ENCODE data around the gene TACC2. TPM values are rescaled to one million over a fixed set of nuclear protein-coding genes. Genes with fewer than 3 reads are reported as not detected.
A peak's percentile ranks its signal among the peaks of the same experiment; 100 is the strongest.
"Not testable (repeated sequence)": the region's sequence is repeated elsewhere in the genome, so short reads cannot be mapped to it uniquely, and the experiment has no call there.

The TACC2 gene
- 341 TPM for total RNA-seq
- long read RNA-seq, partial matches to known transcripts: 35 of 49 reads
- long read RNA-seq, other reads (novel, unspliced or antisense): 13 of 49 reads

GRCh38 chr10:121988361-121989324, at the start of gene TACC2:
Gene TACC2, plus strand, starts transcription at chr10:121989163. Its CDS starts 32,819 bp downstream, at chr10:122021982.
- DNase-seq (ENCODE audit: missing footprints) (no peak), ATAC-seq (no peak)
- intact Hi-C loops (cut with DNase I): no loop called here

DNA sequence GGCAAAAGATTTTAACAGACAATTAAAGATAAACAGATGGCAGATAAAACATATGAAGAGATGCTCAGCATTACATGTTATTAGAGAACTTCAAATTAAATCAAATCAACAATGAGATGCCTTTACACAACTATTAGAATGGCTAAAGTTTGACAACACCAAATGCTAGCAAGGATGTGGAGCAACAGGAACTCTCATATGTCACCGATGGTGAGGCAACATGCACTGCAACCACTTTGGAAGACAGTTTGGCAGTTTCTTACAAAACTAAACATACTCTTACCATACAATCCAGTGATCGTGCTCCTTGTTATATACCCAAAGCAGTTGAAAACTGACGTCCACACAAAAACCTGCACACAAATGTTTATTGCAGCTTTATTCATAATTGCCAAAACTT, 47.4 kb upstream of the TACC2 start:
- ATAC-seq (no peak), DNase-seq (ENCODE audit: missing footprints) (no peak)
- intact Hi-C loops (cut with DNase I): no loop called here

DNA sequence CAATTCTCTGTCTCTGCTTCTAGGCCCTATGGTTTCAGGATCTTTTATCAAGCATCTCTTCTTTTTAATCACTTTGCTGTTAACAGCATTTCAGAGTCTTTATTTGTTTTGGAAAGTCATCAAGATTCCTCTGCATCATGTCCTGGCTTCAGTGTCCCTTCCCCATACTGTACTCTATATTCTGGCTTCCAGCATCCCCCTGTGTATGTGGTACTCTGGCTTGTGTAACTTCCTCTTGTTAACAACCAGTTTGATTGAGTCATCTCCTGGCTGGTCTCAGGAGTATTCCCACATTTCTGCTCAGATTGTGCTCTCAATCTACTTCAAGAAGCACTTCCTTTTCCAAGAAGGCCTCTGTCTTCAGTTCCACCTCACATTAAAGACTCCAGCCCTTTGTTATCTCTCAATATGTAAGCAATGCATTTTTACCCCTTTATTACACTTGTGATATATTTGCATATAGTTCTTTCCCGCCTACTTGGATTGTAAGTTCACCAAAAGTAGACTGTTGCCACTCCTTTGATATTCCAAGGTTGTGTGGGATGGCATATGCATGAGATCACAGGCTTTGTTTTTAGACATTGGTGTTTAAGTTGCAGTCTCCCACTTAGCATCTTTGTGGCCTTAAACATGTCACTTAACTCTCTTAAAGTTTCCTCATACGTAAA, 46.1 kb upstream of the TACC2 start:
- intact Hi-C loops (cut with DNase I): no loop called here
- ATAC-seq: peak; percentile 85
- DNase-seq (ENCODE audit: missing footprints): no peak

- ATAC-seq (no peak), DNase-seq (ENCODE audit: missing footprints) (no peak)
- intact Hi-C loops (cut with DNase I): no loop called here
Observed at GRCh38 chr10:121947343-121948330, 41.3 kb upstream of the TACC2 start.

DNA sequence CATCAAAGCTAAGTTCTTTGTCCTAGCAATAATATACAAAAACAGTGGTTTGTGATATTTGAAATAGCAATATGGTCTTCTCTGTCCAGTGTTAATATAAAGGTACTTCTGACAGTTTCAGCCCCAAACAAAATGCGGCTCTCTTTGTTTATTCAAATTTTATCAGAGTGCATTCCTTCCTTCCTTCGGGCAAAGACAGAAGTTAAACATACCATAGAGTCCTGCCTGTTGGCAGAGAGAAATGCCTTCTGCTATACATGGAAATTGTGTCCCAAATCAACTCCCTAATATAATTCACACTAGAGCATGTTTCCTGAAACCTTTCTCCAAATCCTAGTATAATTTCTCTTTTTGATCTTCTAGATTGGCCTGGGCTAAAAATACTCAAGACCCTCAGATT, 39.9 kb upstream of the TACC2 start:
- ATAC-seq: no peak
- intact Hi-C loops (cut with DNase I): no loop called here
- no peak for DNase-seq (ENCODE audit: missing footprints)

DNA sequence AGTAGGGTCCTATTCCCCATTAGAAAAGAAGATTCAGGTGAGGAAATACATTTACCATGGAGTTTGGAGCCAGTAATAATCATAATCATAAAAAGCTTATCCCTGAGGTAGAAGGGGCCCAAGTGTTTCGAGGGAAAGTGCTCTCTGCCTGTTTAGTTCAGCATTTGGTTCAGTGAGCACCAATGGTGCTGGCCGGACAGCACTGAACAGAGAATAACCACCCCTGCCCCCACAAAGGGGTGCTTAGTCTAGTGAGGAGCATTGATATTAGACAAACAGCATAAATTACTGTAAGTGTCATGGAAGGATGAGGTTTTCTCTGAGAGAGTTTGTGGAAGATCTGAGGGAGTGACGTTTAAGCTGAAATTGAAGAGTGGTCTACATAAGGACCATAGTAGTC, 39.5 kb upstream of the TACC2 start:
- DNase-seq (ENCODE audit: missing footprints): no peak
- ATAC-seq: no peak
- intact Hi-C loops (cut with DNase I): no loop called here

- DNase-seq (ENCODE audit: missing footprints) (no peak), ATAC-seq (no peak)
- intact Hi-C loops (cut with DNase I): no loop called here
Observed at GRCh38 chr10:121952226-121952625, 36.7 kb upstream of the TACC2 start.

DNA sequence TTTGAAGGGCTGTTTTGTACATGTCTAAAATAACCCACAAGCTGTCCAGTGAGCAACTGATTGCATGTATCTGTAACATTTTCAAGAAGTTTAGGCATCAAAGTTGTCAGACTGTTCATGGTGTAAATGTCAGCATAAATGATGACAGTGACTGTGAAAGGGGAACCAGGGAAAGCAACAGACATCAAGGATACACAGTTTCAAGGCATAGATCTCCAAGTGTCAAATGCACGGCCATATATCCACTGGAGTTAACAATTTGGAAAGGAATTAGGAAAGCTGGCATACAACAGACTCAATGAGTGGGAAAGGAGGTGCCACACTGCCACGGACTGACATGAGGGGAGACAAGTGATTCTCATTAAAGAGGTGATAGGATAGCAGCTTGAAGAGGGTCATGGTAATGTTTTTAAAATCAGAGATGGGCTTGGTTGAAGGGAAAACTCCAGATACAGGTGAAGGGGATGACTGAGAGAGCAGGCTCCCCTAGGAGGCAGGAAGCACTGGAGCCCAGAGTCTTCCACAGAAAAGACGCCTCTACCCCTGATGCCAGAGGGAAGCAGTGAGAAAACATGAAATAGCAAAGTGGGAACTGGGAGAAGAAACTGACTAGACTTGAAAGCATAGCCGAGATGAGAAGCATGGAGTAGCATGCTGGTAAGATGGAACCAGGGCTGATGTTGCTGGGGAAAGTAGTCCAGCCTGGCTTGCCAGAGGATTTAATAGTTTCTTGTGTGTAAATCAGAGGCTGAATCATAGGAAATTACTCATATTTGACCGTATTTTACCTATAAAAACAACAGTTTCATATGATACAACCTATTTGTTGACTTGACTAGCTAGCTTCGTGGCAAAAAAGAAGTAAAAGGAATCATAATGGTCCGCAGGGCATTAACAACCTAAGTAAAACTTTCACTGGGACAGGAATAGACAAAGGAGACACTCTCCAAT, 32.6 kb upstream of the TACC2 start:
- DNase-seq (ENCODE audit: missing footprints) (no peak), ATAC-seq (no peak)
- intact Hi-C loops (cut with DNase I): no loop called here

DNA sequence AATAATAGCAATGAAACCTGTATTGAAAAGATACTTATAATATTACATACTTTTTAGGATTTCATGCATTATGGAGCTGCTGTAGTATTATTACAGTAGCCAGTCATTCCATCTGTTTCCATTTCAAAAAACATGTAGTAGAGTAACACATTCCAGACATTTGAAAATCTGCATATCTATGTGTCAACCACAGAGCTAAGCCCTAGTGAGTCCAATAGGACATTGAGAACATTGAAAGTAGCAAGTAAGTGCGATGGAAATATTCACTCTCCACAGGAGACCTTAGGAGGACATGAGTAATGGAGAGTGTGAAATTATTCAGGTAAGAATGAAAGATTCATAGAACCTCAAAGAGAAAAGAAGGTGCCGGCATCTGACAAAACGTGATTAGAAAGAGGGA, 29.3 kb upstream of the TACC2 start:
- DNase-seq (ENCODE audit: missing footprints) (no peak), ATAC-seq (no peak)
- intact Hi-C loops (cut with DNase I): no loop called here

DNA sequence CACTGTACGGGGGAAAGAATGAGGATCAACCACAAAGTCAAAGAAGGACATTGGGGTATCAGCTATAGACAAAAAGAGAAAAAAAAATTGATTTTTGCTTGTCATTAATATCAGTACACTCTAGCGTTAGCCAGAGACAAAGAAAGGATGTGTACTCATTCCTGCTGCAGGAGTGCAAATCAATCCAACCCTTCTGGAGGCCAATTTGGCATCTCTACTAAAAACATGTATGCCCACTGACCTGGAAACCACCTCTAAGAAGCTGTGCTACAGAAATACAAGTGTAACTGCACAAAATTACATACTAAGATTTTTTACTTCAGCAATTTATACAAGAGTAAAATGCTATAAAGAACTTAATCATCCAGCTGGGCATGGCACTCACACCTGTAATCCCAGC, 27.5 kb upstream of the TACC2 start:
- intact Hi-C loops (cut with DNase I): no loop called here
- DNase-seq (ENCODE audit: missing footprints): no peak
- no peak for ATAC-seq

GRCh38 chr10:121965996-121966395, 23.0 kb upstream of the TACC2 start:
- DNase-seq (ENCODE audit: missing footprints) (no peak), ATAC-seq (no peak)

DNA sequence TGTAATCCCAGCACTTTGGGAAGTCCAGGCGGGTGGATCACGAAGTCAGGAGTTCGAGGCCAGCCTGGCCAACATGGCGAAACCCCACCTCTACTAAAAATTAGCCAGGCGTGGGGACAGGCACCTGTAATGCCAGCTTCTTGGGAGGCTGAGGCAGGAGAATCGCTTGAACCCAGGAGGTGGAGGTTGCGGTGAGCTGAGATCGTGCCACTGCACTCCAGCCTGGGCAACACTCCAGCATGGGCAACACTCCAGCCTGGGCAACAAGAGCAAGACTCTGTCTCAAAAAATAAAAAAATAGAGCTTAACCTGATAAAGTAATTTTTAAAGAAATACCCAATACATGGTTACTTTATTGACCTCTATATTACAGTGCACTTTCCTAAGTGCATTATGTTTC, 19.9 kb upstream of the TACC2 start:
- ATAC-seq; DNase-seq (ENCODE audit: missing footprints); intact Hi-C loops (cut with DNase I): not testable (repeated sequence)

More at GRCh38 chr10:121965996-121966395, 23.0 kb upstream of the TACC2 start:
- intact Hi-C loops (cut with DNase I): no loop called here

DNA sequence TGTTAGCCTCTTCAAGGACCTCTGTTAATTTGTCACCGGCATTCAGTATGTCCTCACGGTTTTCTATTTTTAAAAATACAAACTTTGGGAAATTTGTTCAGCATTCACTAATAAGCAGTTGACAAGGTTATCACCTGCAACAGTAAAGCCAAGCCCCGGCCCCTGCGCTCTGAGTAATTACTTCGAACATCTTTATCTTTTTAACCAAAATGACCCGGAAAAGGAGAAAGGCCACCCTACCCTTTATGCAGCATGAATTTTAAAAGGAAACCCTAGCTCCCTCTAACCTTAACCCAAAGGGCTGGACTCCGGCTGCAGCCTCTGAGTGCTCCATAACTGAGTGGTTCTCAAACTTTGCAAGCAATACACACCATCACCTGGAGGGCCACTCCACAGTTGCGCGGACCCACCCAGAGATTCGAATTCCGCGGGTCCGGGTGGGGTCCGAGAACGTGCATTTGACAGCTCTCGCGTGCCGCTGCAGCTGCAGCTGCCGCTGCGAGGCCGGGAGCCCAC, 14.9 kb upstream of the TACC2 start:
- intact Hi-C loops (cut with DNase I): loop anchor here (2.0 kb wide), 1 partner anchor 45 kb away; the partner anchor contains the start of gene ATE1
- DNase-seq (ENCODE audit: missing footprints) (no peak), ATAC-seq (no peak)

GRCh38 chr10:121974535-121975294, 14.2 kb upstream of the TACC2 start, which contains the start of gene NSMCE4A:
Gene NSMCE4A, minus strand, starts transcription at chr10:121975217. Its CDS starts 52 bp downstream, at chr10:121975165.
- ATAC-seq (peak; percentile 92), DNase-seq (ENCODE audit: missing footprints) (peak; percentile 90)

GRCh38 chr10:121975295-121976086, 13.5 kb upstream of the TACC2 start:
- intact Hi-C loops (cut with DNase I): loop anchor here (2.0 kb wide), 1 partner anchor 47 kb away; the partner anchor contains the start of gene ATE1
- peak; percentile 20 for ATAC-seq

More at GRCh38 chr10:121974535-121975294, 14.2 kb upstream of the TACC2 start, which contains the start of gene NSMCE4A:
- intact Hi-C loops (cut with DNase I): loop anchor here (2.0 kb wide), 1 partner anchor 46 kb away; the partner anchor contains the start of gene ATE1

More at GRCh38 chr10:121975295-121976086, 13.5 kb upstream of the TACC2 start:
- no peak for DNase-seq (ENCODE audit: missing footprints)

All from Right ventricle myocardium inferior (tissue), 1 donor.